NCI-H446 treated with DMSO at 0.1 percent for 48 hours (cell line): ENCODE results near the gene FTO.

Experiments used
- DNase-seq: peaks from one replicate; lab custom pipeline; 2025; lab: John Stamatoyannopoulos, UW

Gene FTO

GRCh38 chr16:54129810-54130209 is 425.9 kb downstream of the FTO start:
- DNase-seq: no peak

GRCh38 chr16:54135361-54136275 is 431.7 kb downstream of the FTO start:
- no peak for DNase-seq

DNA sequence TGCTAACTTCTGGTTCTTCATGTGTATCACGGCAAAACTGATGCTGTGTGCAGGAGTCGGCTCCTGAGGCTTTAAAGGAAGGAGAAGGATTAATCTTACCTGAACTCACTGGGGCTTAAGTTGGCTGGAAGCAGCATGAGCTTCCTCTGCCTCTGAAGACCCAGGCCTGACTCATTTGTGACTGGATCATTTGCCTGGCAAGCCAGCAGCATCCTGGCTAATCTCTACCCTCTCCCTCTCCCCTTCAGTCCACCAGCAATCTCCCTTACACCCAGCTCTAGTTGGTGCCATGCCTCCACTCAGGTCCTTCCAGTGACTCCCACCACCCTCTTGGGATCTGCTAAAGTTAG is 432.3 kb downstream of the FTO start:
- DNase-seq: no peak

GRCh38 chr16:54140057-54140787 is 436.3 kb downstream of the FTO start:
- DNase-seq: no peak

DNA sequence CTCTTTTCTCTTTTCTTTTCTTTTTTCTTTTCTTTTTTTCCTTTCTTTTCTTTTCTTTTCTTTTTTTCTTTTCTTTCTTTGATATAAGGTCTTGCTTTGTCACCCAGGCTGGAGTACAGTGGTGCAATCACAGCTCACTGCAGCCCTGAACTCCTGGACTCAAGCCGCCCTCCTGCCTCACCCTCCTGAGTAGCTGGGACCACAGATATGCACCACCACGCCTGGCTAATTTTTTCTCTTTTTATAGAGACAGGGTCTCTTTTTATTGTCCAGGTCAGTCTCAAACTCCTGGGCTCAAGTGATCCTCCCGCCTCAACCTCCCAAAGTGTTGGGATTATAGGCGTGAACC is 436.8 kb downstream of the FTO start:
- DNase-seq: no peak

DNA sequence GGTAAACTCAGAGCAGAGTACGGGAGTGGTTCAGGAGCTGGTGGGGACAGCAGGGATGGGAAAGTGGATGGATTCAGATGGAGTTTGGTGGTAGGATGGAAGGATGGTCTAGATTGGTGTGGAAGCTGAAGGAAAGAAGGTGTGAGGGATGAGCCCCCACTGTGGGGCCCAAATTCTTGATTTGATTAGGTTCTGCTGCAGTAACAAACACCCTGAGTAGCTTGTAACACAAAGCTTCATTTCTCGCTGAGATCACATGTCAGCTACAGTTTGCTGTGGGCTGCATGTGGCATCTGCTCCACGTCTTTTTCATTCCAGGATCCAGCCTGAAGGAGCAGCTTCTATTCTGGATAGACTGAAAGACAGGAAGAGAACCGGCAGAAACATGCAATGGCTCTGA is 438.8 kb downstream of the FTO start:
- DNase-seq: no peak

GRCh38 chr16:54143410-54143809 is 439.5 kb downstream of the FTO start:
- no peak for DNase-seq

GRCh38 chr16:54143934-54144571 is 440.1 kb downstream of the FTO start:
- DNase-seq: no peak

DNA sequence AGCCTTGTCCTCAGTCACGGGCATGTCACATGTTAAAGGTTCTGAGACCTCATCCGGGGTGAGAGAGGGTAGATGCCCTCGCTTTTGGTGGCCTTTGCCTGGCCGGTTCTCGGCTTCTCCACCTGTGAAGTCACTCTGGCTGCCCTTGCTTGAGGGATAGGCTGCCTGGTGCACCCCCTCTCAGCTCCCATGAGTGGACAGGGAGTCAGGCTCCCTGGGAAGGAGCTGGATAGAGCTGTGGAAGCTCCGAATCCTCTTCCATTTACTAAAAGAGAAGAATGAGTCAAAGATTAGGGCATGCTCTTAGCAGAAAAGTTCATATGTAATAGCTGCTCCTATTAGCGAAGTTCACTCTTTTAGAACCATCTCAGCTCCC is 440.6 kb downstream of the FTO start:
- no peak for DNase-seq

- DNase-seq: no peak
These were observed 441.9 kb downstream of the FTO start for GRCh38 chr16:54145881-54146280.

DNA sequence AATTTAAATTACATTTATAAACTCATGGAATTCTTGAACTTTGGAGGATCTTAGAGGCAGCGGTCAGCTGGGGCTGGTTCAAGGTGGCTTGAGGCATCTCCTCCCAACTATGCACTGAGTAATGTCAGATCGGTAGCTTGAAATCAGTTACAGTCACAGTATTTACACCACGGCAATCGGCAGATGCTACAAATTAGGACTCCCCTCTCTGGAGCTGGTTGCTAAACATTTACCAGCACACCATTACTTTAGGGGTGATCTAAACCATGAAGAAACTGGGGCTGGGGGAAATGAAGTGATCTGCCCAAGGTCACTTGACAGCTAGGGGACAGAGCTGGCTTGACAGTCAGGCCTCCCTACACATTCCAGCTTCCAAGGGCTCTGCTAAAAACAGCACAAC is 445.0 kb downstream of the FTO start:
- DNase-seq: no peak

GRCh38 chr16:54150861-54151260 is 446.9 kb downstream of the FTO start:
- DNase-seq: no peak

GRCh38 chr16:54152362-54153239 is 448.6 kb downstream of the FTO start:
- DNase-seq: no peak

DNA sequence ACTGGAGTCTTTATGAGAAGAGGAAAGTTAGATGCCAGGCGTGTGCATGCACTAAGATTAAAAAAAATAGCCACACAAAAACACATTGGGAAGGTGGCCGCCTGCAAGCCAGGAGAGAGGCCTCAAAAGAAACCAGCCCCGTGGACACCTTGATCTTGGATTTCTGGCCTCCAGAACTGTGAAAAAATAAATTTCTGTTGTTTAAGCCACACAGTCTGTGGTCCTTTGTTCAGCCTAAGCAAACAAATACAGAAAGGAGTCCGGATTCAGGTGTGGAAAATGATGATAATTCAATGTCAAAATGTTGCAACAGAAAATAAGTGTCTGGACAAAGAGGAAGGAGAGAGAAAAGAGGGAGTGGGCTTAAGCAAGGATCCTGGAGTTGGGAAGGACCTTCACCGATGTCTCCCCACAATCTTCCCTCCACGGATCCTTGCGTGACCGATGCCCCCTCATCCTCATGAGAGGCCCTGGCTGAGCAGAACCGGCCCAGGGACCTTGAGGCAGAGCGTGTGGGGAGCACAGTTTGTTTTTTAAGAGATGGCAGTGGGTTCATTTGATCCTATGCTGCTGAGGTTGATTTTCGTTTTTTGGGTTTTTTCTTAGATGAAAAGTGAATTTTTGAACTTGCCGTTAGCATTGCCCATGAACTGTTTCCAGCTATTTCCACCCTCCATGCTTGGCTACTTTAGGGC is 449.4 kb downstream of the FTO start:
- DNase-seq: no peak

- no peak for DNase-seq
These were observed 452.4 kb downstream of the FTO start for GRCh38 chr16:54156349-54156748.

GRCh38 chr16:54158986-54159385 is 455.0 kb downstream of the FTO start:
- no peak for DNase-seq

GRCh38 chr16:54159490-54160080 is 455.6 kb downstream of the FTO start:
- DNase-seq: no peak

GRCh38 chr16:54160252-54160860 is 456.4 kb downstream of the FTO start:
- no peak for DNase-seq

DNA sequence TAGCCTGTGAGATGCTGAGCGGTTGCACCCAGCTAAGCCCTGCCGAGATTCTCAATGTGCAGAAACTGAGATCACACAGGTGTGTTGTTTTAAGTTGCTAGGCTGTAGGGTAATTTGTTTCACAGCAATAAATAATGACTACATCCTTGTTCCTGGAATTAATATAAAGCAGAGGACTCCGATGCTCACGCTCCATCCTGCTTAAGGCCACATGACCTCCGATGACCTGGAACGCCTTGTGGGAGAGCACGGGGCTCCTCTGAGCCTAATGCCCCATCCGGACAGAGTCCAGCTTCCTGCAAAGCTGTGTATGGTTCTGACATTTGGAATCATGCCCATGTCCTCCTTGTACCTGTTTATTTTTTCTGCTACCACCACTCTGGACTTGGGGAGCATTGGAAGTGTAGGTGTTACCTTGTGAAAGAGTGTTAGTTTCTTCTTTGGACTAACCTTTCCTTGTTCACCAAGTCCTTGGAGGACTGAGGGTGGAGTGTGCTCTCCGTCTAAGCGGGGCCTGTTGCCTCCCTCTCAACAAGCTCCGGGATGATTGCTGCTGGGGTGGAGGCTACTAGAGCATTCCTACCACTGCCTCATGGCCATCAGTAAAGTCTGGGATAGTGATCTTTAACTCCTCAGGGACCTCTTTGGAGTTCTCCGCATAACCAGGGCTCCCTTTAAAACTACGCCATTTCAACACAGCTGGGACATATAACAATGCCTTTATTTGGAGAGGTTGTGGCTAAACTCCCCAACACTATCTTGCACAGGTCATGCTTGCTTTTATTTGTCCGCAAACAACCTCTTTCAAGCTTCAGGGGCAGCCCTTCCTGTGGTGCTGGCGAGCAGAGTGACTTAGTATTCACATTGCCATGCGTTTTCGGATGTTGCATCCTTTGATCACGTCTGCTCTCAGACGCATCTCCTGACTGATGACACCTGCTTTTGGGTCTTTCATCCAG is 457.3 kb downstream of the FTO start:
- DNase-seq: no peak
